Measurements from ENCODE around the gene ZNHIT1.

DNA sequence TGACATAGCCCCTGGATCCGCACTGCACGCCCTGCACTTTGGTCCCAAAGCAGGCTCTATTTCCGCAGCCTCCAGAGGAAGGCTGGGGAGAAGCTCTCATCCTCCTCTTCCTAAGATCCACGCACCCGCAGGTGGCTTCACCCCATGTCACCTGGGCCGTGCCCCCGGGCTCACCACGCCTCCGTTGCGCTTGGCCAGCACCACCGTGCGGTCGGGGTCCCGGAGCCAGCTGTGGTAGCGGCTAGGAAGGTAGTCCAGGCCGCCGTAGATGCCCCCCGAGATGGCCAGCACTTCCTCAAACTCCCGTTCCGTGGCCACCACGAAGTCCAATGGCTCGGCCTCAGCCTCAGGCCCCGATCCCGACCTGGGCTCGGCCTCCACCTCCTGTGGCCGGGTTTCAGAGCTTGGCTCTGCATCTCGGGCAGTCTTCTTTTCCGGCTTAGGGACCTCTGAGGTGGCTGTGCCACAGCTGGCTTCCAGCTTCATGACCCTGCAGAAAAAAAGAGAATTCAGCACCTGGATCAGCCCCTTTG, 43.6 kb upstream of the ZNHIT1 start:
- TF ChIP-seq ESRRG (CRISPR knock-in tag; IDR thresholded peaks at IDR 0.05) (no peak), ZNF8 (CRISPR knock-in tag; IDR thresholded peaks at IDR 0.05) (no peak), CSDC2 (CRISPR knock-in tag; IDR thresholded peaks at IDR 0.05) (no peak), ZNF565 (CRISPR knock-in tag; conservative IDR thresholded peaks at IDR 0.05; ENCODE audit: low read depth) (no peak)
- TF ChIP-seq, protein P1, sequence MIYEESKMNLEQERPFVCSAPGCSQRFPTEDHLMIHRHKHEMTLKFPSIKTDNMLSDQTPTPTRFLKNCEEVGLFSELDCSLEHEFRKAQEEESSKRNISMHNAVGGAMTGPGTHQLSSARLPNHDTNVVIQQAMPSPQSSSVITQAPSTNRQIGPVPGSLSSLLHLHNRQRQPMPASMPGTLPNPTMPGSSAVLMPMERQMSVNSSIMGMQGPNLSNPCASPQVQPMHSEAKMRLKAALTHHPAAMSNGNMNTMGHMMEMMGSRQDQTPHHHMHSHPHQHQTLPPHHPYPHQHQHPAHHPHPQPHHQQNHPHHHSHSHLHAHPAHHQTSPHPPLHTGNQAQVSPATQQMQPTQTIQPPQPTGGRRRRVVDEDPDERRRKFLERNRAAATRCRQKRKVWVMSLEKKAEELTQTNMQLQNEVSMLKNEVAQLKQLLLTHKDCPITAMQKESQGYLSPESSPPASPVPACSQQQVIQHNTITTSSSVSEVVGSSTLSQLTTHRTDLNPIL (CRISPR knock-in tag; IDR thresholded peaks at IDR 0.05; ENCODE audit: low read depth), result no peak
